ENCODE measurements around the gene ERCC1.

DNA sequence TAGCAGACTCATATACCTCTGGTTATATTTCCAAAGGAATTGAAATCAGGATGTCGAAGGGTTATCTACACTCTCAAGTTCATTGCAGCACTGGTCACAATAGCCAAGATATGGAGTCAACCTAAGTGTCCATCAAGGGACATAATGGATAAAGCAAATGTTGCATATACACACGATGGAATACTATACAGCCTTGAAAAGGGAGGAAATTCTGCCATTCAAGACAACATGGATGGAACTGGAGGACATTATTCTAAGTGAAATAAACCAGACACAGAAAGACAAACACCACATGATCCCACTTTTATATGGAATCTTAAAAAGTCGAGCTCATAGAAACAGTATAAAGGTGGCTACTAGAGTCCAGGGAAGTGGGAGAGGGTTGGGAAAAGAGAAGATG lies 13.6 kb upstream of the ERCC1 start:
- TF ChIP-seq, protein P1, sequence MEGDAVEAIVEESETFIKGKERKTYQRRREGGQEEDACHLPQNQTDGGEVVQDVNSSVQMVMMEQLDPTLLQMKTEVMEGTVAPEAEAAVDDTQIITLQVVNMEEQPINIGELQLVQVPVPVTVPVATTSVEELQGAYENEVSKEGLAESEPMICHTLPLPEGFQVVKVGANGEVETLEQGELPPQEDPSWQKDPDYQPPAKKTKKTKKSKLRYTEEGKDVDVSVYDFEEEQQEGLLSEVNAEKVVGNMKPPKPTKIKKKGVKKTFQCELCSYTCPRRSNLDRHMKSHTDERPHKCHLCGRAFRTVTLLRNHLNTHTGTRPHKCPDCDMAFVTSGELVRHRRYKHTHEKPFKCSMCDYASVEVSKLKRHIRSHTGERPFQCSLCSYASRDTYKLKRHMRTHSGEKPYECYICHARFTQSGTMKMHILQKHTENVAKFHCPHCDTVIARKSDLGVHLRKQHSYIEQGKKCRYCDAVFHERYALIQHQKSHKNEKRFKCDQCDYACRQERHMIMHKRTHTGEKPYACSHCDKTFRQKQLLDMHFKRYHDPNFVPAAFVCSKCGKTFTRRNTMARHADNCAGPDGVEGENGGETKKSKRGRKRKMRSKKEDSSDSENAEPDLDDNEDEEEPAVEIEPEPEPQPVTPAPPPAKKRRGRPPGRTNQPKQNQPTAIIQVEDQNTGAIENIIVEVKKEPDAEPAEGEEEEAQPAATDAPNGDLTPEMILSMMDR (IDR thresholded peaks at IDR 0.05; ENCODE audit: low read depth, low read length): no peak
- TF ChIP-seq EZH2phosphoT487 (IDR thresholded peaks at IDR 0.05; ENCODE audit: low read depth): no peak
